ENCODE results near the gene DHX8. TPM values are rescaled to one million over a fixed set of nuclear protein-coding genes. Genes with fewer than 3 reads are reported as not detected.

The DHX8 gene
- total RNA-seq, 1 experiment from 2014 or later, result 23.7 TPM

- Histone ChIP-seq H3K27me3 (ENCODE audit: low read length) (no peaks in the 10 kb centered on the region), H3K9me2 (replicated peaks; ENCODE audit: insufficient read depth, low read length) (no peaks in the 10 kb centered on the region), H3K9ac (ENCODE audit: low read length) (no peak overlapping the region), H3K36me3 (ENCODE audit: insufficient read depth, low read length) (no peaks in the 10 kb centered on the region), H3K4me3 (ENCODE audit: low read length) (no peak overlapping the region), H3K27ac (ENCODE audit: low read length) (no peak overlapping the region), H3K4me2 (ENCODE audit: low read depth, low read length, poor library complexity, severe bottlenecking) (no peak overlapping the region), H3K4me1 (ENCODE audit: low read length) (no peaks in the 10 kb centered on the region), H3K79me2 (ENCODE audit: low read length) (no peaks in the 10 kb centered on the region), H4K20me1 (ENCODE audit: insufficient read depth, low read depth, low read length) (no peaks in the 10 kb centered on the region), H2AFZ (ENCODE audit: low read length) (no peak overlapping the region), H3K9me3 (ENCODE audit: low read length) (no peaks in the 10 kb centered on the region)
- no peak for DNase-seq
Observed at GRCh38 chr17:43562679-43563599, 79.2 kb downstream of the DHX8 start.

- no peak overlapping the region for H3K4me2 ChIP-seq (ENCODE audit: low read depth, low read length, poor library complexity, severe bottlenecking)
- no peaks in the 10 kb centered on the region for H3K27me3 ChIP-seq (ENCODE audit: low read length)
- H3K4me1 ChIP-seq (ENCODE audit: low read length), result no peaks in the 10 kb centered on the region
- H3K9me3 ChIP-seq (ENCODE audit: low read length), result no peaks in the 10 kb centered on the region
- no peaks in the 10 kb centered on the region for H3K36me3 ChIP-seq (ENCODE audit: insufficient read depth, low read length)
- no peaks in the 10 kb centered on the region for H3K9me2 ChIP-seq (replicated peaks; ENCODE audit: insufficient read depth, low read length)
- no peak overlapping the region for H3K9ac ChIP-seq (ENCODE audit: low read length)
- DNase-seq, result peak; percentile 5
- no peaks in the 10 kb centered on the region for H4K20me1 ChIP-seq (ENCODE audit: insufficient read depth, low read depth, low read length)
- H2AFZ ChIP-seq (ENCODE audit: low read length), result no peak overlapping the region
- no peak overlapping the region for H3K4me3 ChIP-seq (ENCODE audit: low read length)
- H3K27ac ChIP-seq (ENCODE audit: low read length), result no peak overlapping the region
- H3K79me2 ChIP-seq (ENCODE audit: low read length), result no peaks in the 10 kb centered on the region
Observed at GRCh38 chr17:43563600-43564594, 80.1 kb downstream of the DHX8 start.

GRCh38 chr17:43568506-43569082 lies 84.8 kb downstream of the DHX8 start:
- H3K9ac ChIP-seq (ENCODE audit: low read length), result no peak overlapping the region
- no peaks in the 10 kb centered on the region for H4K20me1 ChIP-seq (ENCODE audit: insufficient read depth, low read depth, low read length)
- no peaks in the 10 kb centered on the region for H3K79me2 ChIP-seq (ENCODE audit: low read length)
- no peak overlapping the region for H3K4me3 ChIP-seq (ENCODE audit: low read length)
- DNase-seq, result peak; percentile 12
- no peaks in the 10 kb centered on the region for H3K9me2 ChIP-seq (replicated peaks; ENCODE audit: insufficient read depth, low read length)
- H3K4me2 ChIP-seq (ENCODE audit: low read depth, low read length, poor library complexity, severe bottlenecking), result no peak overlapping the region
- no peaks in the 10 kb centered on the region for H3K9me3 ChIP-seq (ENCODE audit: low read length)
- no peaks in the 10 kb centered on the region for H3K36me3 ChIP-seq (ENCODE audit: insufficient read depth, low read length)
- no peaks in the 10 kb centered on the region for H3K27me3 ChIP-seq (ENCODE audit: low read length)
- no peak overlapping the region for H3K27ac ChIP-seq (ENCODE audit: low read length)
- H2AFZ ChIP-seq (ENCODE audit: low read length), result no peak overlapping the region
- H3K4me1 ChIP-seq (ENCODE audit: low read length), result no peaks in the 10 kb centered on the region

GRCh38 chr17:43570518-43570928 lies 86.7 kb downstream of the DHX8 start:
- Histone ChIP-seq H3K9me2 (replicated peaks; ENCODE audit: insufficient read depth, low read length) (no peaks in the 10 kb centered on the region), H3K4me3 (ENCODE audit: low read length) (no peak overlapping the region), H3K9me3 (ENCODE audit: low read length) (no peaks in the 10 kb centered on the region), H3K36me3 (ENCODE audit: insufficient read depth, low read length) (no peaks in the 10 kb centered on the region), H3K79me2 (ENCODE audit: low read length) (no peaks in the 10 kb centered on the region), H3K27ac (ENCODE audit: low read length) (no peak overlapping the region), H3K27me3 (ENCODE audit: low read length) (no peaks in the 10 kb centered on the region), H3K4me2 (ENCODE audit: low read depth, low read length, poor library complexity, severe bottlenecking) (no peak overlapping the region), H2AFZ (ENCODE audit: low read length) (no peak overlapping the region), H4K20me1 (ENCODE audit: insufficient read depth, low read depth, low read length) (no peaks in the 10 kb centered on the region), H3K9ac (ENCODE audit: low read length) (no peak overlapping the region), H3K4me1 (ENCODE audit: low read length) (no peaks in the 10 kb centered on the region)
- DNase-seq, result no peak

- Histone ChIP-seq H3K9me2 (replicated peaks; ENCODE audit: insufficient read depth, low read length) (no peaks in the 10 kb centered on the region), H4K20me1 (ENCODE audit: insufficient read depth, low read depth, low read length) (no peaks in the 10 kb centered on the region), H3K4me2 (ENCODE audit: low read depth, low read length, poor library complexity, severe bottlenecking) (no peak overlapping the region), H3K36me3 (ENCODE audit: insufficient read depth, low read length) (no peaks in the 10 kb centered on the region), H3K27me3 (ENCODE audit: low read length) (no peaks in the 10 kb centered on the region), H3K79me2 (ENCODE audit: low read length) (no peaks in the 10 kb centered on the region), H2AFZ (ENCODE audit: low read length) (no peak overlapping the region), H3K9ac (ENCODE audit: low read length) (no peak overlapping the region), H3K4me1 (ENCODE audit: low read length) (no peaks in the 10 kb centered on the region), H3K9me3 (ENCODE audit: low read length) (no peaks in the 10 kb centered on the region), H3K4me3 (ENCODE audit: low read length) (no peak overlapping the region), H3K27ac (ENCODE audit: low read length) (no peak overlapping the region)
- no peak for DNase-seq
Observed at GRCh38 chr17:43572368-43572980, 88.7 kb downstream of the DHX8 start.

- Histone ChIP-seq H3K4me1 (ENCODE audit: low read length) (no peaks in the 10 kb centered on the region), H3K79me2 (ENCODE audit: low read length) (no peaks in the 10 kb centered on the region), H4K20me1 (ENCODE audit: insufficient read depth, low read depth, low read length) (no peaks in the 10 kb centered on the region), H3K4me2 (ENCODE audit: low read depth, low read length, poor library complexity, severe bottlenecking) (no peak overlapping the region), H3K9ac (ENCODE audit: low read length) (no peak overlapping the region), H2AFZ (ENCODE audit: low read length) (no peak overlapping the region), H3K4me3 (ENCODE audit: low read length) (no peak overlapping the region), H3K9me3 (ENCODE audit: low read length) (no peaks in the 10 kb centered on the region), H3K27ac (ENCODE audit: low read length) (no peak overlapping the region), H3K9me2 (replicated peaks; ENCODE audit: insufficient read depth, low read length) (no peaks in the 10 kb centered on the region), H3K27me3 (ENCODE audit: low read length) (no peaks in the 10 kb centered on the region), H3K36me3 (ENCODE audit: insufficient read depth, low read length) (no peaks in the 10 kb centered on the region)
- DNase-seq, result no peak
Observed at GRCh38 chr17:43573579-43574321, 90.0 kb downstream of the DHX8 start.

GRCh38 chr17:43574348-43574747 lies 90.6 kb downstream of the DHX8 start:
- H3K9me2 ChIP-seq (replicated peaks; ENCODE audit: insufficient read depth, low read length), result no peaks in the 10 kb centered on the region
- H2AFZ ChIP-seq (ENCODE audit: low read length), result no peak overlapping the region
- no peak overlapping the region for H3K9ac ChIP-seq (ENCODE audit: low read length)
- no peaks in the 10 kb centered on the region for H4K20me1 ChIP-seq (ENCODE audit: insufficient read depth, low read depth, low read length)
- no peaks in the 10 kb centered on the region for H3K36me3 ChIP-seq (ENCODE audit: insufficient read depth, low read length)
- no peak overlapping the region for H3K4me3 ChIP-seq (ENCODE audit: low read length)
- H3K4me1 ChIP-seq (ENCODE audit: low read length), result no peaks in the 10 kb centered on the region
- no peaks in the 10 kb centered on the region for H3K27me3 ChIP-seq (ENCODE audit: low read length)
- H3K27ac ChIP-seq (ENCODE audit: low read length), result no peak overlapping the region
- H3K4me2 ChIP-seq (ENCODE audit: low read depth, low read length, poor library complexity, severe bottlenecking), result no peak overlapping the region
- no peak for DNase-seq
- H3K79me2 ChIP-seq (ENCODE audit: low read length), result no peaks in the 10 kb centered on the region
- no peaks in the 10 kb centered on the region for H3K9me3 ChIP-seq (ENCODE audit: low read length)
